Measurements from ENCODE around the gene MRAP.
"Not testable (repeated sequence)": the region's sequence is repeated elsewhere in the genome, so short reads cannot be mapped to it uniquely, and the experiment has no call there.

MRAP gene

DNA sequence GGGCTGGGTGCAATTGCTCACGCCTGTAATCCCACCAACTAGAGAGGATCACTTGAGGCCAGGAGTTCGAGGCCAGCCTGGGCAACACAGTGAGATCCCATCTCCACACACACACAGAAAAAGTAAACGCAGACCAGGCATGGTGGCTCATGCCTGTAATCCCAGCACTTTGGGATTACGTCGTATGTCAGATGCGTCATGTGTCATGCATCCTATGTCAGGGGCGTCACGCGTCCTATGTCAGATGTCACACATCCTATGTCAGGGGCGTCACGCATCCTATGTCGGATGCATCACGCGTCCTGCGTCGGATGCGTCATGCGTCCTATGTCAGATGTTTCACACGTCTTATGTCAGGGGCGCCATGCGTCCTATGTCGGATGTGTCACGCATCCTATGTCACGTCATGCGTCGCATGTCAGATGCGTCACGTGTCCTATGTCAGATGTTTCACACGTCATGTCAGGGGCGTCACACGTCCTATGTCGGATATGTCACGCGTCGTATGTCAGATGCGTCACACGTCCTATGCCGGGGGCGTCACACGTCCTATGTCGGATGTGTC lies 1.5 kb downstream of the MRAP start:
- no peak for DNase-seq (ENCODE audit: low read depth)

DNA sequence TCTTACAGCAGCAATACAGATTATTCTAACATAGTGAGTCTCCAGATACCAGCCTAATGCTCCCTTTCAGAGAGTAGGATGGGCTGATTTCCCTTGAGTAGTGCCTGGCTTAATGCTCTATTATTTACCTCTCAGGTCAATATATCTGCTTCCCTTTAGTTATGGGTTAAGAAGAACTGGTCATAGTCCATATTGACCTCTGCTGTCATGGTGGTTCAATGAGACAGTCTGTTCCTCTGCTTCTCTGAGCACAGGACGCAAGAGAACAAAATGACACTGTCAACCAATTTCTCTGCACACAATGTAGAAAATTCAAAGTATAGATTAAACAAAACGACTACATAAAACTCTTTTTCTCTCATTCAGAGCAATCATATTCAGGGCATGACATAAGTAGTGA lies 2.9 kb downstream of the MRAP start:
- DNase-seq (ENCODE audit: low read depth) = no peak

DNA sequence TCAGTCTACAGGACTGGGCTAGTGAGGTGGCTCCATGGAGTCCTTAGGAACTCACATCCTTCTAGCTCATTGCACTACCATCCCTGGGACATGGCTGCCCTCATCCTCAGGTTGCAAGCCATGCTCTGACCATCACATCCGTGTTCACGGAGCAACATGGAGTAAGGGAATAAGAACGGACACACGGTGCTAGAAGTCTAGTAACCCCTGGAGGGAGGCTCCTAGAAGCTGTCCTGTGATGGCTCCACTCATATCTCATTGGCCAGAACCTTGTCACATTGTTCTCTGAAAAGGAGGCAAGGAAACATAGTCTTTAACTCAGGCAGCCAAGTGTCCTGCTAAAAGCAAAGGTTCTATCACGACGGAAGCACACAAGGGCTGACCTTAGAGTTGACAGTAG lies 3.9 kb downstream of the MRAP start:
- DNase-seq (ENCODE audit: low read depth) = no peak

DNA sequence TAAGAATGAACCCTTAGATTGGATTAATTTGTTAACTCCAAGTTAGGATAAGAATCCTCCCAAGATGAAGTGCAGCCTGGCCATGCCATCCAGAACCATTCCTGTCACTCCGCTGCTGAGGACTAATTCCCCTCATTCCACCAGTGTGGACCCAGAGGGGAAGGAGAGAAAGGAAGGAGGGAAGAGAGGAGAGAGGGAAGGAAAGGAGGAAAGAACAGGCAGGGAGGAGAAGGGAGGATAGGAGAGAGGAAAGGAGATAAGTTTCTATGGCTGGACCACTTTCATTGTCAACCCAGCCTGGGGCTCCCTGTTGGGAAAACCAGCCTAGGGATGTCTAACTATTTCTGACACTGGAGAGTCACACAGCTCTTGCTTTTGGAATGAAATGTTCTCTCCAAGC lies 4.7 kb downstream of the MRAP start:
- DNase-seq (ENCODE audit: low read depth) = no peak

DNA sequence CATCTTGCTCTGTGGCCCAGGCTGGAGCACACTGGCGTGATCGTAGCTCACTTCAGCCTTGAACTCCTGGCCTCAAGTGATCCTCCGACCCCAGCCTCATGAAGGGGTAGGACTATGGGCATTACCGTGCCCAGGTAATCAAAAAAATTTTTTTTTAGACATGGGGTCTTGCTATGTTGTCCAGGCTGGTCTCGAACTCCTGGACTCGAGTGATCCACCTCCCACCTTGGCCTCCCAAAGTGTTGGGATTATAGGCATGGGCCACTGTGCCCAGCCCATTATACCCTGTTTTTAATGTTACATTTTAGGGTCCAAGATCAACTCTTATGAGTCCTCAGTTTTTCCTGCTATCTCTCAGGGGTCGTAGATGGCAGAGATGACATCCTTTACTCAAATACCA lies 6.3 kb downstream of the MRAP start:
- DNase-seq (ENCODE audit: low read depth) = no peak

DNA sequence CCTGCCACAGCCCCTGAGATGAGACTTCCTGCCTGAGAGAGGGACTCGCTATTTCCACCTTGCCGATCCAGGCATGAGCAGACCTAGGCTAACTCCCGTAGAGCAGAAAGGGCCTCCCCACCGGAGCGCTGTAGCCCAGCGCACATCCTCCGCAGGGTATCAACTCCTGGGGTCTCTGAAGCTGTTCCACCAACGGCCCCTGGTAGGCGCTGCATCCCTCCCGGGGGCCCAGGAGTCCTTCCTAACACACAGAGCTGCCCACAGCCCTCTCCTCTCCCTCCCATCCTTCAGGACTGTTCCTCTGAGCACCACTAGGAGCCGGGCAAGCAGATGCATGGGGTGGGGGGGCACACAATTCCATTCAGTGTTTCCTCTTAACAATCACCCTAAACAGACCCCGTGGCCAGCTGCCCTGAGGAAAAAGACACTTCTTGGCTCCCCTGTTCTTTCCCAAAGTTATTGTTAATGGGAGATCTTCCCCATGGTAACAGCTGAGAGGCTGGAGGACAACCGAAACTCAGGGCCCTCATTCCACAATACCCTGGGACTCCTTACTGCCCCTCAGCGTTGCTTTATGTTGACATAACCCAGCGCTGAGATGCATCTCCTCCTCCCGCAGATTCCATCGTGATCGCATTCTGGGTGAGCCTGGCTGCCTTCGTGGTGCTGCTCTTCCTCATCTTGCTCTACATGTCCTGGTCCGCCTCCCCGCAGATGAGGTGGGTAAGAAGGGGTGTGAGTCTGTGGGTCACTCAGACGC lies 7.5 kb downstream of the MRAP start:
- no peak for DNase-seq (ENCODE audit: low read depth)

DNA sequence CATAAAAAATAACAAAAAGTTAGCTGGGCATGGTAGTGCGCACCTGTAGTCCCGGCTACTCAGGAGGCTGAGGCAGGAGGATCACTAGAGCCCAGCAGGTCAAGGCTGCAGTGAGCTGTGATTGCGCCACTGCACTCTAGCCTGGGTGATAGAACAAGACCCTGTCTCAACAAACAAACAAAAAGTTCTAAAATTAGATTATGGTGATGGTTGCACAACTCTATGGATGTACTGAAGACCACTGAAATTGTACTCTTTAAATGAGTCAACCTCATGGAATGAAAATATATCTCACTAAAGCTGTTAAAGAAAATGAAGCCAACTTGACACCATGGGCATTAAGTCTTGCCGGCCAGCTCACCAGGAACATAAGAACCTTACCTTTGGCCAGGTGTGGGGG lies 9.1 kb downstream of the MRAP start:
- DNase-seq (ENCODE audit: low read depth) = no peak

DNA sequence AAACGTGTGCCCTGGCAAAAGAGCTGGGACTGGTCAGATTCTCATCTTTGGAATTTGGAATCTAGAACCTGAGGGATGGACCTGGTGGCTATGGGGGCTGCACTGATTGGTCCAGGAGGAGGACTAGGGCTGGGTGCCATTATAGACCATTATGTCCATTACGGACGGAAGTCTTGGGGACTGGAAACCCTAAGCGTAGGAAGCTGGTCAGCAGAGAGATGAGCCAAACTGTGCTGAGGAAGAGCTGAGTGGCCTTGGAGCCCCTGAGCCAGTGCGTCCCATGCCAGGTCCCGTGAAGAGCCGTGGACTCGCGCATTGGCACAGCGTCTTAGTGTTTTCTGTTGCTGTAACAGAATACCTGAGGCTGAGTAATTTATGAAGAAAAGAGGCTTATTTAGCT lies 10.0 kb downstream of the MRAP start:
- no peak for DNase-seq (ENCODE audit: low read depth)

DNA sequence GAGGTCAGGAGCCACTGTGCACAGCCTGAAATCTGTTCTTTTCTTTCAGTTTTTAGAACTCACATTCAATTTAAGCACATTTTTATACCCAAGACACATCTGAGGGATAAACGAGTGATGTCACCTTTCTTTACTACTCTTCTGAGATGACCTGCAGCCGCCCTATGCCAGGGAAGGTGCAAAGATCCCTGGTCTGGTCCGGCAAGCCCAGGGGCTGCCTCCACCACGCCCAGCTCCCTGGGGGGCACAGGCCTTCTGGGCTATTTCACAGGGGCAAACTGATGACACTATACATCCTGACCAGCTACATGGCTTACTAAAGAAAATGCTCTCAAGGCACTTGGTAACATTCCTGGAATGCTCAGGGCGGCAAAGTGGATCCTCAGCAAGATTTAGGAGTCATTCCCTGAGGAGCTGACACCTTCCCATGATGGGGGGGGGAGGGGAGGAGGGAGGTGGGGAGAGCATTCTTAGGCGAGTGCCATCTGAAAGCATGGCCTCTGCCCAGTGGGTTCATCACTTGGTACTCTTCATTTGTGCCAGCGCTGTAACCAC lies 11.3 kb downstream of the MRAP start:
- DNase-seq (ENCODE audit: low read depth) = no peak

DNA sequence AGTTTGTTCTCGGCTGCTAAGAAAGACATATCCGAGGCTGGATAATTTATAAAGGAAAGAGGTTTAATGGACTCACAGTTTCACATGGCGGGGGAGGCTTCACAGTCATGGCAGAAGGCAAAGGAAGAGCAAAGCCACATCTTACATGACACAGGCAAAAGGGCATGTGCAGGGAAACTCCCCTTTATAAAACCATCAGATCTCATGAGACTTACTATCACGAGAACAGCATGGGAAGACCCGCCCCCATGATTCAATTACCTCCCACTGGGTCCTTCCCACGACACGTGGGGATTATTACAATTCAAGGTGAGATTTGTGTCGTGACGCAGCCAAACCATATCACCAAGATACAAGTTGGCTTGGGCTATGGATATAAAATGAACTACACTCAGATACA lies 12.3 kb downstream of the MRAP start:
- DNase-seq (ENCODE audit: low read depth) = not testable (repeated sequence)

DNA sequence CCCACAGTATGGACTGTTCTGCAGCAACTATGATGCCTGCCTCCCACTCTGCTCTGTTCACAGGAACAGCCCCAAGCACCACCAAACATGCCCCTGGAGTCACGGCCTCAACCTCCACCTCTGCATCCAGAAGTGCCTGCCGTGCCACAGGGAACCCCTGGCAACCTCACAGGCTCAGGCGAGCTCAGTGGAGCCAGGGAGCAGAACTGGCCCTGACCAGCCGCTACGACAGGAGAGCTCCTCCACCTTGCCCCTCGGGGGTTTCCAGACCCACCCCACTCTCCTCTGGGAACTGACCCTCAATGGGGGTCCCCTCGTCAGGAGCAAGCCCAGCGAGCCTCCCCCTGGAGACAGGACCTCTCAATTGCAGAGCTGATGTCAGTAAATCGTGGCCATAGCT lies 13.0 kb downstream of the MRAP start:
- DNase-seq (ENCODE audit: low read depth) = no peak

DNA sequence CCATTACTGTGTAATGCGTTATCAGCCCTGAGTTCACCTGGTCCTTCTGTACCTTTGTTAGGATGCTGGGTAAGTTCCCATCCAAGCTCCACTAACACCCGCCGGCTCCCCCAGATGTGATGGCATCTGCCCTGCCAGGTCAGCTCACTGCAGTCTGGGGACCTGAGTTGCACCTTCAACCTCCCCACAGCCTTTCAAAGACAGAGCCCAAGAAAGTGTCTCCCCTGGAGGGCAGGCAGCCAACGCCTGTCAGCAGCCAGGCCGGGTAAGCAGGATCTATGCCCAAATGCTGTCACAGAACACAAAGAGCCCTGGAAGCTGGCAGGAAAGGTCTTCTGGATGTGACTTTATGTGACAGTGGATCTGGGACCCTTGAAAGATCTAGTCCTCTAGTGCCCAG lies 13.7 kb downstream of the MRAP start:
- no peak for DNase-seq (ENCODE audit: low read depth)

DNA sequence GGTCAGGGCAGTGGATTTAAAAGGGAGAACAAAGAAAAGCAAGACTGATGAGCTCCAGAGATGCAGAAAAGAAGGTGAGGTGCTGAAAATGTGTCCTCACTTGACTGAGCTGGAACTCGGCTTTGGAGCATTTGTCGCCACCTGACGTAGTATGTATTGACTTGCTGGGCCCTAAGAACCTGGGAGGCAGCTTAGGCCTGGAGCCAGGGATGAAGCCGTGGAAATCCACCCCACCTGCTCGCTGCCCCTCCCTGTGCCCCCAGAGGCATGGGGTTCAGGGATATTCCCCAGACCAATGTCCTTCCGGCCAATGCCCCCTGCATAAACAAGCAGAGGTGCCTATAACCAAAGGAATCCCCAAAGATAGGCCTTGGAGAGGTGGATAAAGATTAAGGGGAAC lies 14.3 kb downstream of the MRAP start:
- no peak for DNase-seq (ENCODE audit: low read depth)

DNA sequence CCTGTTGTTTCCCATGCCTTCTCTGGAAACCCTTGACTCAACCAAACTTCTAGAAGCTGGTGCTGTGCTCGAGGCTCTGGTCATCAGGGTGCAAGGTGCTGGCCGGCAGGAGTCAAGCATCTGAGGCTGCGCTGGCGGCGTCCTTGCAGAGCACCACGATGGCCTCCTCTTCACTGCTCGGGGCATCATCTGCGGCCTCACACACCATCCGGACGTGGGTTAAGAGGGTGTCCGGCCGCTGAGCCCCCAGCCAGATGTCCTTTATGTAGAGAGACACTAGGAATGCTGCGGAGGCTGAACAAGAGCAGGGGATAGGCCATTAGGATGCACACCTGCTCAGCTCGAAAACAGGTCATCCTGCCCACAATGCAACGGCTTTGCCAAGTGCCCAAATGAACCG lies 16.2 kb downstream of the MRAP start:
- DNase-seq (ENCODE audit: low read depth) = no peak

DNA sequence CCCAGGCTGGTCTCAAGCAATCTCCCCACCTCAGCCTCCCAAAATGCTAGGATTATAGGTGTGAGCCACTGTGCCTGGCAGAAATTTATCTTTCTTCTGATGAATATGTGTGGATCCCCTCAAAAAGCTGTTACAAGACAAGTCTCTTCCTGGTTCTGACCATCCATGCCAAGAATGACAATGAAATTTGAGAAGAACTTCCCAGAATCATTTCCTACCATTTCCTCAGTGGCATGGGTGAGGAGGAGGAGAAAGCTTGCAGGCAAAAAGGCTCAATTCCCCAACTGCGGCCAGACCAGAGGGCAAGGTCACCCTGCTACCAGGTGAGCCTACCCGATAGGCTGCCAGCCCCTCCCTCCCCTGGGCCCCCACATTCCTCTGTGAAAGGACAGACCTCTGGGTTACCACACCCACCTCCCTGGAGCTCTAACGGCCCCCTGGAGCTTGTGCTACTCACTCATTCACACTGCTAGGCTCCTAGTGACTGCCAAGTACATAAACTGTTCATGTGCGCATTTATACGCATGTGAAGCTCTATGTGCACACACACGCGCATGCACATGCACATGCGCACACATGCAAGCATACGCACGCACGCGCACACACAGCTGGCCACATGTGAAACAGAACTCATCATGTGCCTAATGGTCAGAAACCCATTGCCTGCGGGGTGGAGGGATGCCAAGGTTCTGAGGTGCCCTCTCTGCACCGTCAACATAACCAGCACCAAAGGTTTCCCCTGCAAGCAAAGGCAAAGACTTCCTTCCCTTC lies 17.0 kb downstream of the MRAP start:
- DNase-seq (ENCODE audit: low read depth) = no peak

DNA sequence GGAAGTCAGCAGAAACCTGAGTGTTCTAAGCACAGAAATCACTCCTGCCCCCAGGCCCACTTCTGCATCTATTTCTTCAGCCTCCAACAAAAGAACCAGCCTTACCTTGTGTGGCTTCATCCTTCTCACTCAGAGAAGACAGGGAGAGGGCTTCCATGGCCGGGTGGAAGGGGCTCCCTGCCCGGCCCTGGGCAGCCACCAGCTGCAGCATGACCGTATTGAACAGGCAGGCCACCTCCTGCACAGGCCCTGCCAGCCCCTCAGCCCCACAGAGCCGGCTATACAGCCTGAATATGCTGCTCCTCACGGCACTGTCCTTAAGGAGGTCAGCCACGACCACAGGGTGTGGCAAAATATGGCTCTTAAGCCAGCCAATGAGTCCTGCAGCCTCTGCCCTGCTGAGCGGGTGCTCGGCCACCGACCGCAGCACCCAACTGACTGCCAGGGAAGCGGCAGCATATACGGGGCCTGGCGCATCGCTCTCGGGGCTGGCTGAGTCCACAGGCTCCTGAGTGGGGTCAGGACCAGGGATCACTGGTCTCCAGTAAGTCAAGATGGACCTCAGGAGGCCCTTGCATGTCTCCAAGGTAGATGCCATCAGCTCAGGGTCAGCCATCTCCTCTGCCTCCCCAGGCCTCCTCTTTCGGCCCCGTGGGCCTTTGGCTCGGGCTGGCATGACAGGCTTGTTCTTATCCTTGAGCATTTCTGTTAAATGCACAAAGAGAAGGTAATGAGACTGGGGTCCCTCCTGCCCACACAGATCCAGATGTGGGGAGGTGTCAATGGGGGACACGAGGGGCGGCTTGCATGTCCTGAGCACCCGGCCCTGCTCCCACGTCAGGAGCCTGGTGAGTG lies 17.9 kb downstream of the MRAP start:
- DNase-seq (ENCODE audit: low read depth) = no peak

DNA sequence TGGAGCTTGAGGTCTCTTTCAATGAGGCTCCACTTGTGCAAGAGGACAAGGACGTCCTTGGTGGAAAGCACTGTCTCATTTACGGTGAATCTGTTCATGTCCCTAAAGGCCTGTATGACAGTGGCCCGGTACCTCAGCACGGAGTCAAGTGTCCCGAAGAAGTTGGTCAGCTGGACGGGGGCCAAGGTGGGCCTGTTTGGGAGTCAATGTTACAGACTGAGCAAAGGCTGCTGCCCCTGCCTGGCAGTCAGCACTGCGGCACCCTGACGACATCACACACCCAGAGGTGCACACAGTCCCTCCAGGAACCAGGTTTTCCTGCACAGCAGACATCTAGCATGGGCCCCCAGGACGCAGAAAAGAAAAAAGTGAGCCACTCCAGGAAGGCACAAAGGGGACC lies 19.1 kb downstream of the MRAP start:
- no peak for DNase-seq (ENCODE audit: low read depth)

DNA sequence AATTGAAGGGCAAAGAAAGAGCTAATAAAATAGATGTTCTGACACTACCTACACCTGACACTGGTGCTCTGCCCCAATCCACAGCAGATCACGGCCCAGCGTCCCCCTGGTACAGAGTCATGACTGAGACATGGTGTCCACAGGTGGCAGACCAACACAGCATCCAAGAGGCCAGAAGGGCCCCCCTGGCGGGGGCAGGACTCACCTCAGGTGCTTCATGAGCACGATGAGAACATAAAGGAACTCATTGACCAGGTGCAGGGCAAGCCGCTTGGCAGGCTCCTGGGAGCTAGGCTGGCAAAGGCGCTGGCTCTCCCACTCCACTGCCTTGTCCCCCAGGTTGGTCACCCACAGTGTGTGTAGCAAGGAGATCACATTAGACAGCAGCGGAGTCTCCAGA lies 20.4 kb downstream of the MRAP start:
- DNase-seq (ENCODE audit: low read depth) = no peak

DNA sequence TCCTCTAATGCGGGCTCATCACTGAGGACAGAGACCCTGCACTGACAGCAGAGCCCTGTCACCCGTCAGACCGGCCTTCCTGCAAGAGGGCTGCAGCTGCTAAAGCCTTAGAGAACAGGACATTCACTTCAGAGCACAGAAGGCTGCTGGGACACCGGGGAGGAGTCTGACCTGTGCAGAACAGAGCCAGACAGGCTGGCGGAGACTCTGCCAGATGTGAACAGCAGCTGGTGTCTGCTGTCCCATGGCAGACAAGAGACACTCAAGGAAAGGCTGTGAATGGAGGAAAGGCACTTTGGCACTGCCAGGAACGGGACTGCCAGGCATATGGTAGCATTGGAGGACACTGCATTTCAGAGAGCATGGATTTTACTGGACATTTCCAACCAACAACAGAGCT lies 21.4 kb downstream of the MRAP start:
- DNase-seq (ENCODE audit: low read depth) = no peak

DNA sequence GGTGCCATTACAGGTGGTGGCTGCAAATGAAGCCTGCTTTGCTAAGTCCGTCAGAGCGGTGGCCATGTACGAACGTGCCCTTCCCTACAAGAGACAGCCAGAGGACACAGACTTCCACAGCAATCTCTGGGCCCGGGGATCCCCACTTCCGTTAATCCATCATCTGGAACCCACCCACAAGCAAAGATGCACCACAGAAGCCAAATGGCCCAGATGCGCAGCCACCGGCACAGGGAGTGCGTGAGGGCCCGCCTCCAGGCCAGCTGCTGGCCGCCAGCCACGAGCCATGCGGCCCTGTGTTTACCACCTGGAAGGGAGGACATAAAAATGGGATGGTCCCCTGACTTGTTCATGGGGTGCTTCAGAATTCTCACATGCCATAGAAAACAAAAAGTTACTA lies 22.1 kb downstream of the MRAP start:
- no peak for DNase-seq (ENCODE audit: low read depth)

DNA sequence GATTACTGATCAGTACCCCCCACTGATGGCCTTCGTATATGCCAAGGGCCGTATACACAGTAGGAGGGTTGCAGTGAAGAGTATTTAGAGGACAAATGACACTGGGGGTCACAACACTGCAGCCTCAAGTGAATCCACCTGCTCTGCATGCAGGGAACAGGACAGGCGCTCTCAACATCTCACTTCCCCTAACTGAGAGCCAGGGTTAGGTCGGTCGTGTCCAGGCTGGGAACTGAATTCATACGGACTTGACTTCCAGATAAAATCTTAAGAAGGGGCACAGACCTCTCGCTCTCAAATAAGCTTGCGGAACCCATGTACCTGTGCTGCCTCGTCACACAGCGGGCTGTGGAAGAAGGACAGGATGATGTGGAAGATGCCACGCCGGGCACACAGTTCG lies 22.8 kb downstream of the MRAP start:
- DNase-seq (ENCODE audit: low read depth) = no peak

DNA sequence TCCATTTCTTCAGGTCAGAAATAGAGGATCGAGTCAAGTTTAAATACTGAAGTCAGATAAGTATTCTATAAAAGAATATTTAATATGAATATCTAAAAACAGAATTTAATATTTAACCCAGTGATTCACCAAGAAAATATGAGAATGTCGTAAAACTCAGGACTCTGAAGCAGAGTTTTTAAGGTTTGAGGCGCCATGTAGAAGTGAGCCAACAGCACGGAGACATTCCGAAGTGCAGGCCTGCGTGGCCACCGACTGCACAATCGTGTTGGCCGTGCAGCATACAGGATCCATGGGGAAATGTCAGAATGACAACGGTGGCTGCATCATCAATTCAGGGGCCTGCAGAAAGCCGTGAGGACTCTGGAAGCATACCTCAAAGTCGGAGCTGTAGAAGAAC lies 23.4 kb downstream of the MRAP start:
- DNase-seq (ENCODE audit: low read depth) = no peak

Data from stimulated activated CD8-positive, alpha-beta memory T cell treated with anti-CD3 and anti-CD28 coated beads, Interleukin-4, amount 100 ng/mL, for 24 hours (primary cell).